NOMO-1 (cell line): ENCODE data around the gene KLK11.
A peak's percentile ranks its signal among the peaks of the same experiment; 100 is the strongest.

Experiments
- DNase-seq, 2 experiments: peaks; one replicate each; lab custom pipeline; 2025; ENCODE audit not compliant: unreplicated experiment in 2 of 2; lab: John Stamatoyannopoulos, UW

The KLK11 gene

GRCh38 chr19:51030631-51031030 is 4.2 kb upstream of the KLK11 start:
- no peak for DNase-seq

- no peak for DNase-seq
Observed at GRCh38 chr19:51029718-51030117, 3.3 kb upstream of the KLK11 start.

GRCh38 chr19:51027873-51028272 is 1.5 kb upstream of the KLK11 start:
- no peak for DNase-seq

- no peak for DNase-seq
Observed at GRCh38 chr19:51027126-51027806, 850 bp upstream of the KLK11 start.

GRCh38 chr19:51025809-51026553 is 435 bp downstream of the KLK11 start:
- no peak for DNase-seq

GRCh38 chr19:51025401-51025800 is 1.0 kb downstream of the KLK11 start:
- no peak for DNase-seq

GRCh38 chr19:51024924-51025323 is 1.5 kb downstream of the KLK11 start:
- no peak for DNase-seq

GRCh38 chr19:51023946-51024345 is 2.5 kb downstream of the KLK11 start:
- no peak for DNase-seq

GRCh38 chr19:51022526-51022925 is 3.9 kb downstream of the KLK11 start:
- DNase-seq = no peak

GRCh38 chr19:51020988-51021651 is 5.3 kb downstream of the KLK11 start:
- DNase-seq = peak; percentile 16 to 64

GRCh38 chr19:51019544-51019925 is 6.9 kb downstream of the KLK11 start, which contains the start of gene KLK10:
KLK10 (minus strand) TSS chr19:51019709; CDS start chr19:51019130, 579 bp downstream.
- DNase-seq = no peak

- DNase-seq = peak; percentile 5 to 22
Observed at GRCh38 chr19:51018745-51019543, 7.5 kb downstream of the KLK11 start.

GRCh38 chr19:51016798-51017683 is 9.4 kb downstream of the KLK11 start:
- peak; percentile 52 to 54 for DNase-seq

GRCh38 chr19:51015691-51016267 is 10.6 kb downstream of the KLK11 start:
- DNase-seq = no peak

- DNase-seq = no peak
Observed at GRCh38 chr19:51014242-51014641, 12.2 kb downstream of the KLK11 start.

GRCh38 chr19:51012661-51013190 is 13.7 kb downstream of the KLK11 start:
- no peak for DNase-seq

- no peak for DNase-seq
Observed at GRCh38 chr19:51010066-51010795, 16.2 kb downstream of the KLK11 start.

GRCh38 chr19:51009061-51009891 is 17.1 kb downstream of the KLK11 start:
- no peak for DNase-seq
